Activated gamma-delta T cell treated with anti-CD3 and anti-CD28 coated beads, Interleukin-2, amount 50 U/mL, for 16 hours (primary cell): ENCODE data around the gene KCNC1.

ENCODE experiments used
- DNase-seq: peaks from one replicate; pipeline ENCODE4 v3.0.0-alpha.2; 2020; ENCODE audit warnings: low read depth

Gene KCNC1

GRCh38 chr11:17753153-17753552 is 18.6 kb downstream of the KCNC1 start:
- no peak for DNase-seq

- DNase-seq: no peak
These were observed 19.1 kb downstream of the KCNC1 start for GRCh38 chr11:17753641-17754040.

- no peak for DNase-seq
These were observed 21.3 kb downstream of the KCNC1 start for GRCh38 chr11:17755891-17756290.

GRCh38 chr11:17760102-17761029 is 25.8 kb downstream of the KCNC1 start:
- no peak for DNase-seq

GRCh38 chr11:17762309-17762974 is 27.9 kb downstream of the KCNC1 start:
- DNase-seq: no peak

GRCh38 chr11:17763244-17763643 is 28.7 kb downstream of the KCNC1 start:
- DNase-seq: no peak

GRCh38 chr11:17763703-17764102 is 29.1 kb downstream of the KCNC1 start:
- DNase-seq: no peak

GRCh38 chr11:17764446-17765218 is 30.1 kb downstream of the KCNC1 start:
- no peak for DNase-seq

- no peak for DNase-seq
These were observed 30.9 kb downstream of the KCNC1 start for GRCh38 chr11:17765356-17766072.

- DNase-seq: no peak
These were observed 31.4 kb downstream of the KCNC1 start for GRCh38 chr11:17766073-17766359.

GRCh38 chr11:17766590-17766989 is 32.0 kb downstream of the KCNC1 start:
- no peak for DNase-seq

GRCh38 chr11:17767301-17767885 is 32.8 kb downstream of the KCNC1 start:
- no peak for DNase-seq

GRCh38 chr11:17767914-17768313 is 33.3 kb downstream of the KCNC1 start:
- DNase-seq: no peak

GRCh38 chr11:17768547-17768946 is 34.0 kb downstream of the KCNC1 start:
- no peak for DNase-seq

GRCh38 chr11:17769218-17769617 is 34.6 kb downstream of the KCNC1 start:
- no peak for DNase-seq

- DNase-seq: no peak
These were observed 35.6 kb downstream of the KCNC1 start for GRCh38 chr11:17770048-17770652.

- DNase-seq: no peak
These were observed 36.3 kb downstream of the KCNC1 start for GRCh38 chr11:17770917-17771316.

GRCh38 chr11:17771415-17771814 is 36.8 kb downstream of the KCNC1 start:
- no peak for DNase-seq

- no peak for DNase-seq
These were observed 37.3 kb downstream of the KCNC1 start for GRCh38 chr11:17771841-17772401.

- no peak for DNase-seq
These were observed 38.4 kb downstream of the KCNC1 start for GRCh38 chr11:17772704-17773600.
